ENCODE measurements around the gene SETD3. TPM values are rescaled to one million over a fixed set of nuclear protein-coding genes. Genes with fewer than 3 reads are reported as not detected.

SETD3 gene
- total RNA-seq, 6 experiments from 2014 or later = 24.7 to 42.0 (median 28.8) TPM

DNA sequence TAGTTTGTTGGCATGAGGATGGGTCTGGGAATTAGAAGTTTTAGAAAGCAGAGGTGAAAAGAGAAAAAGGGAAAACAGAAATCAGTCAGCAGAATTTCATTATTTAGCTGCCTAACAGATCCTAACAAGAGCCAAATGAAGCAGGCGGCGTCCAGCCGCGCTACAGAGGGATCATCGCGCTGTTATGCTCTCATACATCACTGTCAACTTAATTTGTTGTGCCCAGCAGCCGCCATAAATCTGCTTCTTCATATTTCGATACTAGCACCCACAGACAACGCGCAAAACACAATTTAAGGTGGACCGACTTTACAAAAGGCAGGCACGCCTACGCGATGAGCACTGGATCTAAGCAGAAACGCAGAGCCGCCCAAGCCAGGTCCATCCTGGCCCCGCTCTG is 66.7 kb downstream of the SETD3 start:
- no peaks in the 10 kb centered on the region for H3K27me3 ChIP-seq
- H3K36me3 ChIP-seq = peaks cover 0 to 16% (median 2%) of the 10 kb centered on the region in 4 donors
- no peak overlapping the region for H3K4me3 ChIP-seq
- no peaks in the 10 kb centered on the region for H3K9me3 ChIP-seq
- ATAC-seq = no peak
- TF ChIP-seq, protein P1, sequence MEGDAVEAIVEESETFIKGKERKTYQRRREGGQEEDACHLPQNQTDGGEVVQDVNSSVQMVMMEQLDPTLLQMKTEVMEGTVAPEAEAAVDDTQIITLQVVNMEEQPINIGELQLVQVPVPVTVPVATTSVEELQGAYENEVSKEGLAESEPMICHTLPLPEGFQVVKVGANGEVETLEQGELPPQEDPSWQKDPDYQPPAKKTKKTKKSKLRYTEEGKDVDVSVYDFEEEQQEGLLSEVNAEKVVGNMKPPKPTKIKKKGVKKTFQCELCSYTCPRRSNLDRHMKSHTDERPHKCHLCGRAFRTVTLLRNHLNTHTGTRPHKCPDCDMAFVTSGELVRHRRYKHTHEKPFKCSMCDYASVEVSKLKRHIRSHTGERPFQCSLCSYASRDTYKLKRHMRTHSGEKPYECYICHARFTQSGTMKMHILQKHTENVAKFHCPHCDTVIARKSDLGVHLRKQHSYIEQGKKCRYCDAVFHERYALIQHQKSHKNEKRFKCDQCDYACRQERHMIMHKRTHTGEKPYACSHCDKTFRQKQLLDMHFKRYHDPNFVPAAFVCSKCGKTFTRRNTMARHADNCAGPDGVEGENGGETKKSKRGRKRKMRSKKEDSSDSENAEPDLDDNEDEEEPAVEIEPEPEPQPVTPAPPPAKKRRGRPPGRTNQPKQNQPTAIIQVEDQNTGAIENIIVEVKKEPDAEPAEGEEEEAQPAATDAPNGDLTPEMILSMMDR (IDR thresholded peaks at IDR 0.05) = no peak
- no peak for TF ChIP-seq POLR2A (IDR thresholded peaks at IDR 0.05)
- DNase-seq = no peak
- no peak overlapping the region for H3K27ac ChIP-seq
- WGBS (ENCODE audit: insufficient coverage, low coverage, low lambda C conversion rate, missing lambda C conversion rate) = 94% methylated on average over 14 of the region's 17 CpGs
- intact Hi-C loops (cut with DNase I) = no loop called here
- H3K4me1 ChIP-seq = no peaks in the 10 kb centered on the region

DNA sequence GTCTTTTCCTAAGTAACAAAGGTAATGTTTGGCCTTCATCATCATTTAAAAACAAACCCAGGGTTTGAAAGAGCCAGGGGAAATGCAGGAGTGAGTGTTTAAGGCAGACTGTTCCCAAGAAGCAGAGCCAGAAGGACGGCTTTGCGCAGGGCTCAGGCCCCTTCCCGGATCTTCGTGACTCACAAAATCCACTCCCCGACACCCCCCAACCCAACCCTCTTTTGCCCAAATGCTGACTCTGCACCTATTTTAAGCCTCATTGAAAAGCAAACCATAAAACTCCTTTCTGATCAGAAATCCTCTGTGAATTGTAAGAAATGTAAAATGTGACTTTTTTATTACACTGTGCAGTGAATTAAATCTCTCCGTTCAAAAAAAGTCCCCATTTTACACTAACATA is 67.5 kb downstream of the SETD3 start:
- WGBS (ENCODE audit: insufficient coverage, low coverage, low lambda C conversion rate, missing lambda C conversion rate) = 95% methylated on average over 5 of the region's 6 CpGs
- H3K27ac ChIP-seq = no peak overlapping the region
- ATAC-seq (no peak), DNase-seq (no peak)
- H3K27me3 ChIP-seq = no peaks in the 10 kb centered on the region
- no peaks in the 10 kb centered on the region for H3K9me3 ChIP-seq
- no peak overlapping the region for H3K4me3 ChIP-seq
- H3K36me3 ChIP-seq = peaks cover 0 to 16% (median 2%) of the 10 kb centered on the region in 4 donors
- no peaks in the 10 kb centered on the region for H3K4me1 ChIP-seq
- intact Hi-C loops (cut with DNase I) = no loop called here
- TF ChIP-seq, protein P1 (IDR thresholded peaks at IDR 0.05) = no peak
- TF ChIP-seq POLR2A (IDR thresholded peaks at IDR 0.05) = no peak

GRCh38 chr14:99412117-99413061 is 68.3 kb downstream of the SETD3 start:
- Histone ChIP-seq H3K27ac (no peak overlapping the region), H3K27me3 (no peaks in the 10 kb centered on the region), H3K9me3 (no peaks in the 10 kb centered on the region), H3K36me3 (peaks cover 0 to 16% (median 2%) of the 10 kb centered on the region in 4 donors), H3K4me3 (no peak overlapping the region), H3K4me1 (no peaks in the 10 kb centered on the region)
- TF ChIP-seq, protein P1 (IDR thresholded peaks at IDR 0.05) = no peak
- TF ChIP-seq POLR2A (IDR thresholded peaks at IDR 0.05) = no peak
- intact Hi-C loops (cut with DNase I) = no loop called here
- ATAC-seq (no peak), DNase-seq (no peak)
- WGBS (ENCODE audit: insufficient coverage, low coverage, low lambda C conversion rate, missing lambda C conversion rate) = 82% methylated on average over 17 of the region's 17 CpGs

- Histone ChIP-seq H3K4me1 (no peaks in the 10 kb centered on the region), H3K27ac (no peak overlapping the region), H3K4me3 (no peak overlapping the region), H3K9me3 (no peaks in the 10 kb centered on the region), H3K36me3 (peaks cover 0 to 20% (median 0%) of the 10 kb centered on the region in 4 donors), H3K27me3 (no peaks in the 10 kb centered on the region)
- ATAC-seq (no peak), DNase-seq (no peak)
- TF ChIP-seq POLR2A (IDR thresholded peaks at IDR 0.05) = no peak
- TF ChIP-seq, protein P1 (IDR thresholded peaks at IDR 0.05) = no peak
- intact Hi-C loops (cut with DNase I) = no loop called here
- WGBS (ENCODE audit: insufficient coverage, low coverage, low lambda C conversion rate, missing lambda C conversion rate) = 93% methylated on average over 8 of the region's 10 CpGs
These were observed 70.6 kb downstream of the SETD3 start for GRCh38 chr14:99410019-99410418.

Measured in right lobe of liver (tissue), 6 donors.